CD4-positive, alpha-beta T cell treated with Interleukin-15 for 1 hour (primary cell): ENCODE results near the gene GUCY2D.

Experiments
- DNase-seq: peaks from one replicate; pipeline ENCODE4 v3.0.0-alpha.2; 2020

The GUCY2D gene

GRCh38 chr17:8068736-8069586 is 66.5 kb downstream of the GUCY2D start:
- peak; percentile 68 for DNase-seq

GRCh38 chr17:8069587-8069860 is 67.1 kb downstream of the GUCY2D start:
- DNase-seq = no peak
